Right ventricle myocardium inferior (tissue), 1 donor: ENCODE data around the gene SLC36A3. TPM values are rescaled to one million over a fixed set of nuclear protein-coding genes. Genes with fewer than 3 reads are reported as not detected.

Source experiments
- ATAC-seq: fragments of 200-7000 bp; cut with Tn5 transposase; one replicate; pipeline ENCODE4 v1.9.1; 2020; ENCODE audit warnings: mild to moderate bottlenecking, moderate library complexity
- DNase-seq: peaks from one replicate; pipeline ENCODE4 v3.0.0; 2021; ENCODE audit errors: missing footprints
- intact Hi-C: fragments of 100-400 bp; cut with DNase I; formaldehyde crosslinking; loops from one replicate; pipeline ENCODE4 v1.11.0; 2022
- long read RNA-seq: library from polyadenylated mRNA; unstranded; transcript quantifications from one replicate; pipeline ENCODE4 v2.0.0, GENCODE V29; 2021
- total RNA-seq: library from RNA; stranded (reverse); fragmentation: NEBNext Ultra II Directional; extraction: Animal tissue kit (Norgen Biotek cat#: 25700); gene quantifications from one replicate; pipeline ENCODE4 v1.2.1, GENCODE V29; 2021
- donor health status: DM: no; HTN: yes; CAD: no; lungs with severe emphysema.

SLC36A3 gene
- not detected for total RNA-seq
- long read RNA-seq, result 0 reads

- ATAC-seq (no peak), DNase-seq (no peak)
- intact Hi-C loops, result no loop called here
These were observed at the start of gene SLC36A3 for GRCh38 chr5:151303666-151304065. TSS of gene SLC36A3 (minus strand) at chr5:151303766. CDS start at chr5:151303354, 412 bp downstream.

- intact Hi-C loops, result no loop called here
- ATAC-seq, result no peak
- DNase-seq, result no peak
These were observed 48.1 kb upstream of the SLC36A3 start for GRCh38 chr5:151351671-151352070.

DNA sequence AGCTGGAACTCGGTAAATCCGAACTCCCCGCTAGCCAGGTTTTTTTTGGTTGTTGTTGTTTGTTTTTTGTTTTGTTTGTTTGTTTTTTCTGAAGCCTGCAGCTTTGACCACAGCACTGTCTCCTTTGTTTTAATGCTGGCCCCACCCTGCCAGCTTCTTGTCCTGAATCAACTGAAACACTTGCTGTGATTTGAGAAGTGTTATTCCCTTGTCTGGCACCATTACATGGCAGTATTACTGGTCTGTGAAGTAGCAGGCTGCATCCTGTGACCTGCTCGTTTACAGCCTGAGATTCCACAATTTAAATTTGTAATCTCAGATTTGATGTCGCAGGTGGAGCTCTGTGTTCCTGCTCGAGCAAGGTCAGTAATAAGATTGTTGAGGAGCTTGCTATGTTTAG, 45.2 kb upstream of the SLC36A3 start:
- DNase-seq, result no peak
- ATAC-seq, result no peak
- intact Hi-C loops, result no loop called here

DNA sequence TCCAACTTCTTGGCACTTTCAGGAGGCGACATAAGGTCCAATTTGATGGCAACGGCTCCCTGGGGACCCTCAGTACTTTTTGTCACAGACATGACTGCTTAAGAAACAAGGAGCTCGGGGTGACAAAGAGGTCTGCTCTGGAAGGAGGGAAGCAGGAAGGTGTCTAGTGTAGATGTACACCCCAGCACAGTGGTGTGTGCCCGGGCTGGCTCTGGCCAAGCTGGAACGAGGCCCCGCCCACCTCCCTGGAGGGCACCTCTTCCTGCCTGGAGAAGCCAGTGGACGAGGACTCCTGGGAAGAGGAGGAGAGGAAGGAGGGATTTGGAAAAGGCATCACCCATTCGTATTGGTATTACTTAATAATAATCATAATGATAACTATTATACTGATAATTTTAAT, 43.8 kb upstream of the SLC36A3 start, which contains the start of gene SLC36A2:
Gene SLC36A2, minus strand, starts transcription at position 191 of the 400 bp plus-strand sequence. Its CDS starts 99 bp downstream, at position 92.
- ATAC-seq (no peak), DNase-seq (no peak)
- intact Hi-C loops, result no loop called here

DNA sequence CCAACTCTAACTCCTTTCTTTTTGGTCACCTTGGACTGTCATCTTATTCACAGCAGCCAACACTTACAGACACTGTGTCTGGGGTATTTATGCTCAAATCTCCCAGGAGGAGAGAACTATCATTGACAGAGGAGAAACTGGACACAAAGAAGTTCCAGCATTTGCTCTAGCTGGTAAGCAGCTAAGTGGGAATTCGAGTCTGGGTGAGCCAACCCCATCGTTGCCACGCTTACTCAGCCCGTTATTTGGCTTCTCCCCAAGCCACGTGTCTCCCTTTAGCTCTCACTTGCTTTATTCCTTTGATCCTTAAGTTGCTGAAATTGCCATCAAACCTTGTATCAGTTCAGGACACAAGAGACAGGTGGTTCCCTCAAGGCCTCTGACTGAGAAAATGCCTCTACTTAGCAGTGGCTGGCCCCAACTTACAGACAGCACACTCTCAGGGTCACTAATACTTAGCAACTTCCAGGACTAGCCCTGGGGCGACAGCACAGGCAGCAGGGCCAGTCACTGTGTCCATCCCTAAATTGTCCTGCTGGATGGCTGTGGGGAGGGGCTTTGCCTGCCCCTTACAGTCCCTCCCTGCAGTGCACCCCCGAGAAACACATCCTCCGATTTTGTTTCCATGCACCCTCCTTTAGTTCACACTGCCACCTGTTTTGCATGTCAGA, 42.4 kb upstream of the SLC36A3 start:
- intact Hi-C loops, result no loop called here
- no peak for ATAC-seq
- no peak for DNase-seq

- ATAC-seq (no peak), DNase-seq (no peak)
- intact Hi-C loops, result no loop called here
These were observed 41.7 kb upstream of the SLC36A3 start for GRCh38 chr5:151345187-151345807.

GRCh38 chr5:151344088-151344487, 40.5 kb upstream of the SLC36A3 start:
- DNase-seq (no peak), ATAC-seq (no peak)
- intact Hi-C loops, result no loop called here

DNA sequence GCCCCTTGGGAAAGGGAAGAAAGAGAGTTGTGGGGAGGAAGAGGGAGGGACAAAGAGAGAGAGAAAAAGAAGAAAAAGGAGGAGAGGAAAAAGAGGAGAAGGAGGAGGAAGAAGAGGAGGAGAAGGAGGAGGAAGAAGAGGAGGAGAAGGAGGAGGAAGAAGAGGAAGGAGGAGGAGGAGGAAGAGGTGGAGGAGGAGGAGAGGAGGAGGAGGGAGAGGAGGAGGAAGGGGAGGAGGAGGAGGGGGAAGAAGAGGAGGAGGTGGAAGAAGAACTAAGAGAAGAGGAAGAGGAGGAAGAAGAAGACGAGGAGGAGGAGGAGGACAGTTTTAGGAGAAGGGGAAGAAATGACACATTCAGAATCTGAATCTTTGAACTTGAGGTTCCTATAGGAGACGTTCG, 36.4 kb upstream of the SLC36A3 start:
- intact Hi-C loops, result no loop called here
- no peak for DNase-seq
- no peak for ATAC-seq

DNA sequence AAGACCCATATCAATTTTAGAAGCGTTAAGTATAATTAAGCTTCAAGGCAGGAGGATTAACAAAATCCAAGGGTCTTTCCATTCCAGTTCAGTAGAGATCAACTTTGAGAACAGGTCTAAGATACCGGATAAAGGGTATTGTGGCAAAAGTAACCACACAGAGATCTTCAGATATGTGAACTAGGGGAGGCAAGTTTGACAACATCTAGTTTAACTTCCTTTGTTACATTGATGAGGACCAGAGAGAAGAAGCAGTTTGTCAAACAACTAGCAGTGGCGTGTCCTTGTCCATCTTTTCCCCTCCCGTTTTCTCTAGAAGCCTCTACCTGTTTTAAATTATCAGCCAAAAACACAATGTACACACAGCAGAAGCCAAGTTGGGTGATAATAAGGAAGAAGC, 35.2 kb upstream of the SLC36A3 start:
- intact Hi-C loops, result no loop called here
- DNase-seq (no peak), ATAC-seq (no peak)

DNA sequence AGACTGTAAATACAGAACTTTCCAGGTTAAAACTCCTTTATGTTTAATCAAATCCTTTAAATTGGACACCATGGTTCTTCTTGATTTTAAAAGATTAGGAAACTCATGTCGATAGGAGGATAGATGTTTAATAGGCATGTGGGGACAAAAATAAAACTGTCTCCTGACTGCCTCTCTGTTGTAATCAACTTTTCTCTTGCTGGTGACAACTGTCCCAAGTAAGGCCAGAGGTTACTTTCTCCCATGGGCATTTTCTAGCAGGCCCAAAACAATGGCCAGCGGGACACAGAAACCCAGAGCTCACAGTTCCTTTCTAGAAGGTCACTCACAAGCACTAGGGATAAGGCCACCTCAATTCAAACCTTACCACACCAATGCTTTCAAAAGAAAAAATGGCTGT, 29.3 kb upstream of the SLC36A3 start:
- DNase-seq (no peak), ATAC-seq (no peak)
- intact Hi-C loops, result no loop called here

DNA sequence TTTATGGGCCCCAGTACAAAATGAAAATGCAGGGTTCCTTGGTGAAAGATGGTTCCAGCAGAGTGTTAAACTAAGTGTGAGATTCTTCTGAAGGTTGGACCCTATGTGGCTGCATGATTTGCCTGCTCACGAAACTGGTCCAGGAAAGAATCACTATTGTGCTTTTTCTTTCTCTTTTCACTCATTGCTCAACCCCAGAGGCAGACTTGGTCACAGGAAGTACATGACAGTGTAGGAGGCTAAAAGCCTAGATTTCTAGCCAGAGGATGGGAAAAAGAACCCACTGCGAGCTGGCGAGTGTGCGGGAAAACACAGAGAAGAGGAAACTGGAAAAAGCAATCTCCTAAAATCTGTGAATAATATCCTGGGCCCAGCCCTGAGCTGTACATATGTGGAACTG, 25.2 kb upstream of the SLC36A3 start:
- intact Hi-C loops, result no loop called here
- no peak for DNase-seq
- ATAC-seq, result peak; percentile 16

- no peak for ATAC-seq
- intact Hi-C loops, result no loop called here
- no peak for DNase-seq
These were observed 24.0 kb upstream of the SLC36A3 start for GRCh38 chr5:151327585-151327984.

- intact Hi-C loops, result no loop called here
- ATAC-seq (no peak), DNase-seq (no peak)
These were observed 22.7 kb upstream of the SLC36A3 start for GRCh38 chr5:151326266-151326665.

DNA sequence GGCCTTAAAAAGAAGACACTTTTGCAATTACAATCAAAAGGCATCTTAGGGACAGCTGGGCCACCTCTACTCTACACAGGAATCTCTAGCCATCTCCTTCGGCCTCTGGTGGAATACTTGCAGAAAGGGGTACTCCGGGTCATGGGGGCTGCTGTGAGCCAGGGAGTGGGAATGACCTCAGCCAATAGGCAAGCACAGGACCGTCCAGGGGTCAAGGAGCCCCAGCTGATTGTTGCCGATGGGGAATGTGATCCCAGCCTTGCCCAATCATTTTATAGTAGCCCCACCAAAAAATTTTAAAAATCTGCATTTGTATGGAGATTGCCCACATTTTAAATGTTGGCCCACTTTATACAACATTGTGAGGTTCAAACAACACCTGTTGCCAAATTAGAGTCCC, 16.9 kb upstream of the SLC36A3 start:
- intact Hi-C loops, result no loop called here
- no peak for DNase-seq
- ATAC-seq, result no peak

GRCh38 chr5:151318850-151319732, 15.5 kb upstream of the SLC36A3 start:
- intact Hi-C loops, result loop anchor here (10.0 kb wide), 1 partner anchor 194 kb away; no protein-coding TSS in a partner anchor
- DNase-seq (no peak), ATAC-seq (peak; percentile 94)

GRCh38 chr5:151317871-151318270, 14.3 kb upstream of the SLC36A3 start:
- no peak for DNase-seq
- intact Hi-C loops, result loop anchor here (10.0 kb wide), 1 partner anchor 193 kb away; no protein-coding TSS in a partner anchor
- ATAC-seq, result no peak

DNA sequence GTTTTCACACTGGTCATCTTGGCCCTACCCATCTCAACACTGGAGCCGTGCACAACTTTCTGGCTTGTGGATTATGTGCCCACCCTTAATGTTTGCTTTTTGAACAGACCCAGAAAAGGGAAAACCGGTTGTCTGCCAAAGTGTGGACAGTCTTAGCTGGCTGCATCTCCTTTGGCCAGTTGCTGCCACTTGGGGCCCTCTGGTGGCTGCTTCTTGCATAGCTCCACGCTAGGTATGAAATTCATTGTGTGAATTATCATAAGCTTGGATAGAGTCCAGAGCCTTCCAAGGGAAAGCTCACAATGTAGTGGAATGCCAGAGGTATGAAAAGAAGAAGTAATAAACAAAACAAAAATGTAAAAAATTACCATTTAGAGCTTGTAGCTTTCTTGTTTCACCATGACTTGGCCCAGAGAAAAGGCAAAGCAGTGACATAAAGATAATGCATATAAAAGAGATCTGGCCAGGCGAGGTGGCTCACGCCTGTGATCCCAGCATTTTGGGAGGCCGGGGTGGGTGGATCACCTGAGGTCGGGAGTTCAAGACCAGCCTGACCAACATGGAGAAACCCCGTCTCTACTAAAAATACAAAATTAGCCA, 12.5 kb upstream of the SLC36A3 start:
- intact Hi-C loops, result loop anchor here (10.0 kb wide), 1 partner anchor 191 kb away; no protein-coding TSS in a partner anchor
- peak; percentile 83 for DNase-seq
- ATAC-seq, result peak; percentile 69

DNA sequence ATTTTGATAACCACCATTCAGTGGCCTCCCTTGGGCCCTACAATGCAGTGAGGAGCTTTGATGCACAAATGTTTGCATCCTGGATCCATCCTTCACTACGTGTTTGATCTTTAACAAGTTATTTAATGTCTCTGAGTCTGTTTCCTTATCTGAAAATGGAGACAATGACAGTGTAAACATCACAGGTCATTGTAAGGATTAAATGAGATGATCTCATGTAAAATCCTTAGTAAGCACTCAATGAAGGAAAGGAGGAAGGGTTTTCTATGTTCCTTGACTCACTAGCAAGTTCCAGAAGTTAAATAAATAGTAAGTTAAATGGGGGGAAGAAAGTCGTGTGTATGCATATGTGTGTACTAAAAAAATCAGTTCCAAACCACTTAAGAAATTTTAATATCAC, 9.8 kb upstream of the SLC36A3 start:
- DNase-seq, result no peak
- intact Hi-C loops, result loop anchor here (10.0 kb wide), 1 partner anchor 189 kb away; no protein-coding TSS in a partner anchor
- no peak for ATAC-seq

- ATAC-seq, result no peak
- no peak for DNase-seq
- intact Hi-C loops, result loop anchor here (10.0 kb wide), 1 partner anchor 188 kb away; no protein-coding TSS in a partner anchor
These were observed 9.3 kb upstream of the SLC36A3 start for GRCh38 chr5:151312756-151313324.
